CD4-positive, CD25-positive, alpha-beta regulatory T cell (primary cell): ENCODE results near the gene PSD. TPM values are rescaled to one million over a fixed set of nuclear protein-coding genes. Genes with fewer than 3 reads are reported as not detected.
A peak's percentile ranks its signal among the peaks of the same experiment; 100 is the strongest.

ENCODE experiments used
- ATAC-seq, 2 donors: fragments of 150-1000 bp; cut with Tn5 transposase; one replicate each; pipeline ENCODE4 v1.10.0; 2021; ENCODE audit warnings: low read depth in 2 of 2, moderate number of reproducible peaks in 2 of 2, moderate library complexity in 1 of 2
- DNase-seq, 3 donors: peaks; one replicate each; pipeline versions ENCODE4 v3.0.0 to v3.0.0-alpha.2; 2012 to 2022; ENCODE audit warnings: mixed read lengths in 1 of 3
- H3K27ac ChIP-seq: one replicate; pipeline ENCODE4 v1.7.0; 2013; ENCODE audit warnings: mild to moderate bottlenecking, low read length; ENCODE audit not compliant: insufficient read depth, poor library complexity, severe bottlenecking
- H3K27me3 ChIP-seq: one replicate; pipeline ENCODE4 v1.7.0; 2013; ENCODE audit warnings: low read length; ENCODE audit not compliant: control insufficient read depth, insufficient read depth
- H3K36me3 ChIP-seq: one replicate; pipeline ENCODE4 v1.7.0; 2013; ENCODE audit warnings: mild to moderate bottlenecking, low read length, moderate library complexity; ENCODE audit not compliant: control insufficient read depth, insufficient read depth
- H3K4me1 ChIP-seq: 2 replicates; pipeline ENCODE4 v1.7.0; 2013; ENCODE audit warnings: mild to moderate bottlenecking, low read length; ENCODE audit not compliant: insufficient read depth, control insufficient read depth, poor library complexity, severe bottlenecking
- H3K4me3 ChIP-seq: one replicate; pipeline ENCODE4 v1.7.0; 2013; ENCODE audit warnings: low read depth, mild to moderate bottlenecking, low read length, moderate library complexity
- H3K9me3 ChIP-seq, 2 experiments: 1 replicate in 1 of 2; 2 replicates in 1 of 2; pipeline ENCODE4 v1.7.0; 2013; ENCODE audit warnings: low read length in 2 of 2, mild to moderate bottlenecking in 1 of 2, moderate library complexity in 1 of 2; ENCODE audit not compliant: control insufficient read depth in 2 of 2
- H3K27ac Mint-ChIP-seq, 3 donors: one replicate each; pipeline ENCODE4 v1.8.0; 2020 to 2022; ENCODE audit warnings: mild to moderate bottlenecking in 3 of 3, mixed read lengths in 3 of 3, moderate library complexity in 2 of 3
- H3K27me3 Mint-ChIP-seq: one replicate; pipeline ENCODE4 v1.8.0; 2022; ENCODE audit warnings: mild to moderate bottlenecking, mixed read lengths
- H3K36me3 Mint-ChIP-seq: one replicate; pipeline ENCODE4 v1.8.0; 2020; ENCODE audit warnings: mixed read lengths
- H3K4me1 Mint-ChIP-seq, 4 donors: one replicate each; pipeline ENCODE4 v1.8.0; 2020 to 2022; ENCODE audit warnings: mixed read lengths in 4 of 4, mild to moderate bottlenecking in 1 of 4
- H3K4me3 Mint-ChIP-seq, 4 donors: one replicate each; pipeline ENCODE4 v1.8.0; 2020 to 2022; ENCODE audit warnings: mild to moderate bottlenecking in 4 of 4, mixed read lengths in 4 of 4, moderate library complexity in 3 of 4
- H3K9me3 Mint-ChIP-seq, 7 donors: one replicate each; pipeline ENCODE4 v1.8.0; 2020 to 2022; ENCODE audit warnings: mixed read lengths in 7 of 7, mild to moderate bottlenecking in 3 of 7, moderate library complexity in 2 of 7
- polyA plus RNA-seq, 4 donors: library from polyadenylated mRNA; unstranded; fragments of 300-500 nt; fragmentation: Illumina TruSeq; gene quantifications; one replicate each; pipeline ENCODE4 v1.2.3, GENCODE V29; 2021
- total RNA-seq: library from RNA; stranded (reverse); gene quantifications from one replicate; pipeline ENCODE4 v1.2.3, GENCODE V29; 2022

Gene PSD
- total and polyA plus RNA-seq, 5 donors from 2014 or later: 1.4 to 2.9 (median 2.2) TPM

- DNase-seq: no peak
- Mint-ChIP-seq H3K4me1 (peaks cover 6 to 20% (median 11%) of the 10 kb centered on the region in 4 donors), H3K36me3 (no peaks in the 10 kb centered on the region), H3K4me3 (peak overlapping the region in 1 of 4 donors; percentile 10), H3K9me3 (peaks cover 0 to 3% (median 0%) of the 10 kb centered on the region in 7 donors), H3K27ac (no peak overlapping the region), H3K27me3 (peaks cover 20% of the 10 kb centered on the region)
- Histone ChIP-seq H3K36me3 (peaks cover 10% of the 10 kb centered on the region), H3K4me3 (no peak overlapping the region), H3K27me3 (peaks cover 8% of the 10 kb centered on the region), H3K4me1 (peaks cover 21% of the 10 kb centered on the region), H3K27ac (no peak overlapping the region), H3K9me3 (no peaks in the 10 kb centered on the region)
- no peak for ATAC-seq
Measured at GRCh38 chr10:102405108-102405571, 13.4 kb downstream of the PSD start.

GRCh38 chr10:102404361-102405107 is 14.1 kb downstream of the PSD start:
- H3K36me3 Mint-ChIP-seq: no peaks in the 10 kb centered on the region
- DNase-seq (no peak), ATAC-seq (no peak)
- peak overlapping the region in 2 of 4 donors; percentile 10 to 49 for H3K4me3 Mint-ChIP-seq
- Histone ChIP-seq H3K4me3 (no peak overlapping the region), H3K4me1 (peaks cover 21% of the 10 kb centered on the region), H3K36me3 (peaks cover 13% of the 10 kb centered on the region), H3K27ac (no peak overlapping the region), H3K27me3 (peaks cover 2% of the 10 kb centered on the region), H3K9me3 (no peaks in the 10 kb centered on the region)
- H3K4me1 Mint-ChIP-seq: peaks cover under 1 to 20% (median 9%) of the 10 kb centered on the region in 4 donors
- H3K27ac Mint-ChIP-seq: peak overlapping the region in 1 of 3 donors; percentile 56
- peaks cover 0 to under 1% (median 0%) of the 10 kb centered on the region in 7 donors for H3K9me3 Mint-ChIP-seq
- H3K27me3 Mint-ChIP-seq: peaks cover 13% of the 10 kb centered on the region

- peaks cover 0 to 23% (median 10%) of the 10 kb centered on the region in 4 donors for H3K4me1 Mint-ChIP-seq
- H3K27ac ChIP-seq: no peak overlapping the region
- no peak overlapping the region for H3K27ac Mint-ChIP-seq
Measured at GRCh38 chr10:102403115-102403514, 15.5 kb downstream of the PSD start.

GRCh38 chr10:102402512-102402896 is 16.1 kb downstream of the PSD start:
- Histone ChIP-seq H3K36me3 (peaks cover 18% of the 10 kb centered on the region), H3K9me3 (no peaks in the 10 kb centered on the region), H3K27me3 (no peaks in the 10 kb centered on the region), H3K4me3 (no peak overlapping the region), H3K27ac (no peak overlapping the region), H3K4me1 (peaks cover 29% of the 10 kb centered on the region)
- H3K4me1 Mint-ChIP-seq: peaks cover 0 to 28% (median 14%) of the 10 kb centered on the region in 4 donors
- no peaks in the 10 kb centered on the region for H3K9me3 Mint-ChIP-seq
- no peak overlapping the region for H3K27ac Mint-ChIP-seq
- H3K36me3 Mint-ChIP-seq: no peaks in the 10 kb centered on the region
- ATAC-seq: no peak
- DNase-seq: no peak
- no peak overlapping the region for H3K4me3 Mint-ChIP-seq
- peaks cover 13% of the 10 kb centered on the region for H3K27me3 Mint-ChIP-seq

More at GRCh38 chr10:102403115-102403514, 15.5 kb downstream of the PSD start:
- Histone ChIP-seq H3K27me3 (no peaks in the 10 kb centered on the region), H3K36me3 (peaks cover 16% of the 10 kb centered on the region), H3K9me3 (no peaks in the 10 kb centered on the region), H3K4me1 (peaks cover 23% of the 10 kb centered on the region), H3K4me3 (no peak overlapping the region)
- no peak for DNase-seq
- H3K4me3 Mint-ChIP-seq: no peak overlapping the region
- ATAC-seq: no peak
- no peaks in the 10 kb centered on the region for H3K36me3 Mint-ChIP-seq
- no peaks in the 10 kb centered on the region for H3K9me3 Mint-ChIP-seq
- H3K27me3 Mint-ChIP-seq: peaks cover 14% of the 10 kb centered on the region

DNA sequence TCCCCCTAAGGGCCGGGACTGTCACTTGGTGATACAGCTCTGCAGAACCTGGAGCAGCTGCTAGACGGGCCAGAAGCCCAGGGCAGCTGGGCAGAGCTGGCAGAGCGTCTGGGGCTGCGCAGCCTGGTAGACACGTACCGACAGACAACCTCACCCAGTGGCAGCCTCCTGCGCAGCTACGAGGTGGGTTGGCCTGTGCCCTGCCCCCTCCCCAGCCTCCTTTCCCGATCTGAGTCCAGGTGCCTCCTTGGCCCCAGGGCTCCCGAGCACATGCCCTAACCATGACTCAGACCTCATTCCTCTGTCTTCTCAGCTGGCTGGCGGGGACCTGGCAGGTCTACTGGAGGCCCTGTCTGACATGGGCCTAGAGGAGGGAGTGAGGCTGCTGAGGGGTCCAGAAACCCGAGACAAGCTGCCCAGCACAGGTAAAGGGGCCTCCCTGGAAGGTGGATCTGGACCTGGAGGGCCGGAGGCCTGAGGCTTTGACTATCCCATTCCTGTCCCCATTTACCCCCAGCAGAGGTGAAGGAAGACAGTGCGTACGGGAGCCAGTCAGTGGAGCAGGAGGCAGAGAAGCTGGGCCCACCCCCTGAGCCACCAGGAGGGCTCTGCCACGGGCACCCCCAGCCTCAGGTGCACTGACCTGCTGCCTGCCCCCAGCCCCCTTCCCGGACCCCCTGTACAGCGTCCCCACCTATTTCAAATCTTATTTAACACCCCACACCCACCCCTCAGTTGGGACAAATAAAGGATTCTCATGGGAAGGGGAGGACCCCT is 16.7 kb downstream of the PSD start:
- H3K4me3 ChIP-seq: no peak overlapping the region
- no peak for ATAC-seq
- Mint-ChIP-seq H3K27me3 (peaks cover 12% of the 10 kb centered on the region), H3K27ac (no peak overlapping the region), H3K36me3 (no peaks in the 10 kb centered on the region), H3K4me3 (no peak overlapping the region), H3K4me1 (peaks cover 0 to 32% (median 16%) of the 10 kb centered on the region in 4 donors), H3K9me3 (no peaks in the 10 kb centered on the region)
- peaks cover 33% of the 10 kb centered on the region for H3K4me1 ChIP-seq
- H3K27me3 ChIP-seq: no peaks in the 10 kb centered on the region
- no peak overlapping the region for H3K27ac ChIP-seq
- H3K9me3 ChIP-seq: no peaks in the 10 kb centered on the region
- no peak for DNase-seq
- H3K36me3 ChIP-seq: peaks cover 23% of the 10 kb centered on the region

DNA sequence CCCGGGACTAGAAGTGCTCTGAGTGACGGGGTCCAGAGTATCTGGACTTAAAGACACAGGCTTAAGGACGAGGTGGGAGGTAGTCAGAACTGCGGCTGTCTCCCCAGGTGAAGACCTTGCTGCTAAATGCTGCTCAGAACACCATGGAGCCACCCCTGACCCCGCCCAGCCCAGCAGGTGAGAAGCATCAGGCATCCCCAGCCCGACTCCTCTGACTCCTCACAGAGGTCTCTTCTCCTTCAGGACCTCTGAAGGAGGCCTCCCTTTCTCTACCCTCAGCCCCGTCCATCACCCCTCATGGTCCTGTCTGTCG is 17.3 kb downstream of the PSD start:
- Mint-ChIP-seq H3K27me3 (peaks cover 8% of the 10 kb centered on the region), H3K9me3 (no peaks in the 10 kb centered on the region), H3K27ac (no peak overlapping the region), H3K36me3 (no peaks in the 10 kb centered on the region), H3K4me1 (peaks cover 0 to 37% (median 17%) of the 10 kb centered on the region in 4 donors), H3K4me3 (no peak overlapping the region)
- no peaks in the 10 kb centered on the region for H3K27me3 ChIP-seq
- DNase-seq (no peak), ATAC-seq (no peak)
- H3K9me3 ChIP-seq: no peaks in the 10 kb centered on the region
- H3K36me3 ChIP-seq: peaks cover 23% of the 10 kb centered on the region
- no peak overlapping the region for H3K4me3 ChIP-seq
- H3K4me1 ChIP-seq: peaks cover 39% of the 10 kb centered on the region
- H3K27ac ChIP-seq: no peak overlapping the region

GRCh38 chr10:102400598-102401341 is 17.8 kb downstream of the PSD start:
- Mint-ChIP-seq H3K4me3 (peak overlapping the region in 1 of 4 donors; percentile 96), H3K27ac (no peak overlapping the region), H3K9me3 (no peaks in the 10 kb centered on the region), H3K4me1 (peaks cover 0 to 42% (median 19%) of the 10 kb centered on the region in 4 donors), H3K36me3 (no peaks in the 10 kb centered on the region), H3K27me3 (peaks cover 8% of the 10 kb centered on the region)
- H3K36me3 ChIP-seq: peaks cover 23% of the 10 kb centered on the region
- ATAC-seq: no peak
- H3K4me1 ChIP-seq: peaks cover 44% of the 10 kb centered on the region
- no peak overlapping the region for H3K4me3 ChIP-seq
- DNase-seq: no peak
- H3K9me3 ChIP-seq: no peaks in the 10 kb centered on the region
- no peak overlapping the region for H3K27ac ChIP-seq
- no peaks in the 10 kb centered on the region for H3K27me3 ChIP-seq
